Retinal pigment epithelial cell (primary cell): ENCODE measurements around the gene MYLK4.

ENCODE experiments used
- DNase-seq: peaks from one replicate; pipeline ENCODE4 v3.0.0-alpha.2; 2010; ENCODE audit warnings: low read depth
- H3K4me3 ChIP-seq: 2 replicates; pipeline ENCODE4 v1.5.1; 2011; ENCODE audit warnings: mild to moderate bottlenecking, low read length, control low read depth, moderate library complexity
- TF ChIP-seq, protein P1 (sequence below): conservative IDR thresholded peaks from 2 replicates; pipeline ENCODE4 v1.5.1; 2011; ENCODE audit warnings: low read depth, low read length, control low read depth, inconsistent platforms

The MYLK4 gene

DNA sequence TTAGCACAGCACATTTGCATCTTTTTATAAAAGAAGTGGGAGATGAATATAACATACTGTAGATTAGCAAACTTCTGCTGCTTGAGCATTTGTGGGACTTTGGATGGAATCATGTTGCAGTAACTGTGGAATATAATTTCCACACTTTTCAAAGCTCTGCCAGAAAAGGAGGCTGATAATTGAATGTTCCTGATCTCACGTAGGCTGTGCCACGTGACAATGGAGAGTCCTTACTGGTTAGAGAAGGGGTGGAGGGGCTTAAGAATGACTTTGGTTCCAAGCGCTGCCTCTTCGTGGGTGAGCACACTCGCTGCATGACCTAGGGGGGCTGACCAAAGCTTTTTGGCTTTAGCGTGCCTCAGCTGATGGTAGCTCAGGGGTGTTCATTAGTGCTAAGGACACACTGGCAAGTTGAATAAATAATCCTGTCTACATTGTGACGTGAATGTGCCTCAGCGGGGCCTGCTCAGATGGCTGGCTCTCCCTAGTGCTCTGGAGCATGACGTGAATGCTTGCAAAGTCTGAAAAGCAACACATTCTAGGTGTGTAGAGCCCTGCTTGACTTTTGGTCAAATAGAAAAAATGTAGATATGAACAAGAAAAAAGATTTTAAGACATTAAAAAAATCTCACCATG lies 29.5 kb upstream of the MYLK4 start:
- DNase-seq, result no peak
- no peak overlapping the region for H3K4me3 ChIP-seq
- TF ChIP-seq, protein P1, sequence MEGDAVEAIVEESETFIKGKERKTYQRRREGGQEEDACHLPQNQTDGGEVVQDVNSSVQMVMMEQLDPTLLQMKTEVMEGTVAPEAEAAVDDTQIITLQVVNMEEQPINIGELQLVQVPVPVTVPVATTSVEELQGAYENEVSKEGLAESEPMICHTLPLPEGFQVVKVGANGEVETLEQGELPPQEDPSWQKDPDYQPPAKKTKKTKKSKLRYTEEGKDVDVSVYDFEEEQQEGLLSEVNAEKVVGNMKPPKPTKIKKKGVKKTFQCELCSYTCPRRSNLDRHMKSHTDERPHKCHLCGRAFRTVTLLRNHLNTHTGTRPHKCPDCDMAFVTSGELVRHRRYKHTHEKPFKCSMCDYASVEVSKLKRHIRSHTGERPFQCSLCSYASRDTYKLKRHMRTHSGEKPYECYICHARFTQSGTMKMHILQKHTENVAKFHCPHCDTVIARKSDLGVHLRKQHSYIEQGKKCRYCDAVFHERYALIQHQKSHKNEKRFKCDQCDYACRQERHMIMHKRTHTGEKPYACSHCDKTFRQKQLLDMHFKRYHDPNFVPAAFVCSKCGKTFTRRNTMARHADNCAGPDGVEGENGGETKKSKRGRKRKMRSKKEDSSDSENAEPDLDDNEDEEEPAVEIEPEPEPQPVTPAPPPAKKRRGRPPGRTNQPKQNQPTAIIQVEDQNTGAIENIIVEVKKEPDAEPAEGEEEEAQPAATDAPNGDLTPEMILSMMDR, result no peak

- TF ChIP-seq, protein P1, result no peak
- no peak for DNase-seq
- H3K4me3 ChIP-seq, result no peak overlapping the region
These were observed 26.5 kb upstream of the MYLK4 start for GRCh38 chr6:2777249-2777648.

DNA sequence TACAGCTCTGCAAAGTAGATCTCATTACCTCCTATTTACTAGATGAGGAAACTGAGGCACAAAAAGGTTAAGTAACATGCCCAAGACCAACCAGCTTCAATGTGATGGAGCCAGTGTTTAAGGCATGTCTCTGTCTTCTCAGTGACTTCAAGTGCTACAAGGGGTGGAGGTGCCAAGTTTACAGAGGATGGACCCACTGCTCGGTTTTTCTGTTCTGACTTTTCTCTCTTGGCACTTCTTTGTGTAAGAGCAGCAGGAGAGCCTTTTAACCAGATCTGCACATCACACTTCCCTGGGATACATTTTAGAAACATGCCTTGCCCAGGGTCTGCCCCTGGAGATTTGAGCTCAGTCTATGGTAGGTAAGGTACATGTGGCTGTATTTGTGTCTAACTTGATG lies 24.3 kb upstream of the MYLK4 start:
- no peak overlapping the region for H3K4me3 ChIP-seq
- DNase-seq, result no peak
- TF ChIP-seq, protein P1, result no peak

DNA sequence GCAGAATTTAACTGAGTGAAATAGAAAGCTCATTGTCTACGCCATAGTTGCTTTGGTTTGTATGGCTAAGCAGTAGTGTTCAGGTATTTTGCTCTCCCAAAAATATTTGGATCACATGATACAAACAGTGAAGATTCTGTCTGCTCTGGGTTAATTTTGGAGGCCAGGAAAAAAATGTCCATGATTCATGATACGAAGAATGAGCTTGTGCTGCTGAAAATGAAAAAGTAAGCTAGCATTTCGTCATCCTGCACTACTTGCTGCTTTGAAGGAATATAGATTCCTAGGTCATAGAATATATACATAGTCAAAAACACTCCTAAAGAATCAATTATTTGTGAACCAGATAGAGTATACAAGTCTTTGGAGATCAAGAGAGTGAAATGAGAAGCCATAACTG lies 22.7 kb upstream of the MYLK4 start:
- DNase-seq, result no peak
- no peak overlapping the region for H3K4me3 ChIP-seq
- TF ChIP-seq, protein P1, result no peak

GRCh38 chr6:2772840-2773239 lies 22.1 kb upstream of the MYLK4 start:
- TF ChIP-seq, protein P1, result no peak
- no peak overlapping the region for H3K4me3 ChIP-seq
- no peak for DNase-seq

- H3K4me3 ChIP-seq, result no peak overlapping the region
- TF ChIP-seq, protein P1, result no peak
- no peak for DNase-seq
These were observed 20.4 kb upstream of the MYLK4 start for GRCh38 chr6:2771079-2771478.

DNA sequence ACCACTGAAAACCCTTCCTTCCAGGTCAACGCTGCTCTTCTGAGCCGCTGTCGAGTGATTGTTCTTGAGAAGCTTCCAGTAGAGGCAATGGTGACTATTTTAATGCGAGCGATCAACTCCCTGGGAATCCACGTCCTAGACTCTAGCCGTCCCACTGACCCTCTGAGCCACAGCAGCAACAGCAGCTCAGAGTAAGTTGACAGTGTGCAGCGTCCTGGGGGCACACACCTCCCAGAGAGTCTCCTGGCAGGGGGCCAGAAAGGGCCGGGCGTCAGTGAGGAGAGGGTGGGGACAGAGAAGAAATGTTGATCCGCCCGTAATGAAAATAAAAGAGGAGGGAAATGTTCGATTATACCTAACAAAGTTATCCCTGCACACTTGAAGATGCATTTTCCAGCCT lies 19.4 kb upstream of the MYLK4 start:
- TF ChIP-seq, protein P1, result no peak
- no peak overlapping the region for H3K4me3 ChIP-seq
- DNase-seq, result no peak
